Measurements from ENCODE around the gene HOXD13. TPM values are rescaled to one million over a fixed set of nuclear protein-coding genes. Genes with fewer than 3 reads are reported as not detected.

HOXD13 gene
- total RNA-seq, 1 experiment from 2014 or later, result not detected

DNA sequence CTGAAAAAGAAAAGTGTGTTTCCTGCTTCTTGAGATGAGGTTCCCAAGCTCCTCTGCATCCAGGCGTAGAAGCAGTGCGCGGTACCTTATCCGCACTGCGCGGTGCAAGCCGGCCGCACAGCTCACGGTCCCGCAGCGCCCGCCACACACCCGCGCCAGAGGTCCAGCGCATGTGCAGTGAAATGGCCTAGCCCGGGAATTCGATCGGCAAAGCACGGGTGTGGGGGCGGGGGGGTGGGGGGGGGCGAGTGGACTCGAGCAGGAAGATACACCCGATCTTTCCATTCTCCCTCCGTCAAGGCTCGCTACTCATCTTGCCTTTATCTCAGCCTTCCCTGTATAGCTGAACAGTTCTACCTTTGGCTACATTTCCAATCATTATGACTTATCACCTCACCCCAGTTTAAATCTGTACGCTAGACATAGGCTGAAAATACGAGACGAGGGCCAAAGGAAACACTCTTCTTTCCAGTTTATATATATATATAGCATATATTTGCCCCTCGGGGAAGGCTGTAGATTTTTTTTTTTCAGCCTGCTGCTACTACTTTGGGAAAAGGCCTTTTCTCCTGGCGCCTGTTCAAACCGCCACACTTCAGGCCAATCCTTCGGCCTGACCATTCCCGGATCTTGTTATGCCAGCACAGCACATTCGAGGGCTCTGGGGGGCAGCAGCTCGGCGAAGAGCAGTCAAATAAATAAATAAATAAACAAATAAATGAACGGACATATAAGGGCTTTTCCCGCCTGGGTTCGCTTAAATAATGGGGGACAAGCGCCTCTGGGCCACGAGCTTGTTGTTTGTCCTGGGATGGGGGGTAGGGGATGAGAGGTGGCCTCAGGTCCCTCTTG, 47.4 kb downstream of the HOXD13 start:
- Histone ChIP-seq H3K4me1 (replicated peaks; ENCODE audit: insufficient read depth) (no peaks in the 10 kb centered on the region), H4K20me1 (ENCODE audit: insufficient read depth) (no peaks in the 10 kb centered on the region), H3K9me3 (ENCODE audit: insufficient read depth, low read depth) (no peaks in the 10 kb centered on the region), H3K79me2 (ENCODE audit: low read depth) (no peaks in the 10 kb centered on the region), H3K27me3 (ENCODE audit: insufficient read depth, low read depth) (peaks cover 21% of the 10 kb centered on the region; the same call in 1 of the 2 replicates), H3K27ac (no peak overlapping the region), H3F3A (ENCODE audit: insufficient read depth, low read depth) (no peaks in the 10 kb centered on the region), H2AFZ (no peak overlapping the region), H3K36me3 (ENCODE audit: low read depth) (no peaks in the 10 kb centered on the region), H3K9me2 (ENCODE audit: insufficient read depth) (no peaks in the 10 kb centered on the region), H3K4me3 (no peak overlapping the region), H3K4me2 (no peak overlapping the region)
- CTCF ChIA-PET, result interaction anchor here (0.6 to 1.7 kb wide), 9 partner anchors 254 to 595 kb away, joined by 4 to 23 read pairs (median 6); no protein-coding TSS in a partner anchor
- POLR2A ChIA-PET (ENCODE audit: unreplicated experiment), result no interaction called here
- intact Hi-C loops (cut with micrococcal nuclease; ENCODE audit: unreplicated experiment), result loop anchor here (2.0 to 5.0 kb wide), 2 partner anchors 415 to 1007 kb away; no protein-coding TSS in a partner anchor
- no peak for DNase-seq
- no TSS peak for BruUV-seq (replicated peaks)
- TF ChIP-seq, protein P1, sequence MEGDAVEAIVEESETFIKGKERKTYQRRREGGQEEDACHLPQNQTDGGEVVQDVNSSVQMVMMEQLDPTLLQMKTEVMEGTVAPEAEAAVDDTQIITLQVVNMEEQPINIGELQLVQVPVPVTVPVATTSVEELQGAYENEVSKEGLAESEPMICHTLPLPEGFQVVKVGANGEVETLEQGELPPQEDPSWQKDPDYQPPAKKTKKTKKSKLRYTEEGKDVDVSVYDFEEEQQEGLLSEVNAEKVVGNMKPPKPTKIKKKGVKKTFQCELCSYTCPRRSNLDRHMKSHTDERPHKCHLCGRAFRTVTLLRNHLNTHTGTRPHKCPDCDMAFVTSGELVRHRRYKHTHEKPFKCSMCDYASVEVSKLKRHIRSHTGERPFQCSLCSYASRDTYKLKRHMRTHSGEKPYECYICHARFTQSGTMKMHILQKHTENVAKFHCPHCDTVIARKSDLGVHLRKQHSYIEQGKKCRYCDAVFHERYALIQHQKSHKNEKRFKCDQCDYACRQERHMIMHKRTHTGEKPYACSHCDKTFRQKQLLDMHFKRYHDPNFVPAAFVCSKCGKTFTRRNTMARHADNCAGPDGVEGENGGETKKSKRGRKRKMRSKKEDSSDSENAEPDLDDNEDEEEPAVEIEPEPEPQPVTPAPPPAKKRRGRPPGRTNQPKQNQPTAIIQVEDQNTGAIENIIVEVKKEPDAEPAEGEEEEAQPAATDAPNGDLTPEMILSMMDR (conservative IDR thresholded peaks at IDR 0.05), result no peak
- TF ChIP-seq EZH2 (IDR thresholded peaks at IDR 0.05; ENCODE audit: low read depth), result no peak

DNA sequence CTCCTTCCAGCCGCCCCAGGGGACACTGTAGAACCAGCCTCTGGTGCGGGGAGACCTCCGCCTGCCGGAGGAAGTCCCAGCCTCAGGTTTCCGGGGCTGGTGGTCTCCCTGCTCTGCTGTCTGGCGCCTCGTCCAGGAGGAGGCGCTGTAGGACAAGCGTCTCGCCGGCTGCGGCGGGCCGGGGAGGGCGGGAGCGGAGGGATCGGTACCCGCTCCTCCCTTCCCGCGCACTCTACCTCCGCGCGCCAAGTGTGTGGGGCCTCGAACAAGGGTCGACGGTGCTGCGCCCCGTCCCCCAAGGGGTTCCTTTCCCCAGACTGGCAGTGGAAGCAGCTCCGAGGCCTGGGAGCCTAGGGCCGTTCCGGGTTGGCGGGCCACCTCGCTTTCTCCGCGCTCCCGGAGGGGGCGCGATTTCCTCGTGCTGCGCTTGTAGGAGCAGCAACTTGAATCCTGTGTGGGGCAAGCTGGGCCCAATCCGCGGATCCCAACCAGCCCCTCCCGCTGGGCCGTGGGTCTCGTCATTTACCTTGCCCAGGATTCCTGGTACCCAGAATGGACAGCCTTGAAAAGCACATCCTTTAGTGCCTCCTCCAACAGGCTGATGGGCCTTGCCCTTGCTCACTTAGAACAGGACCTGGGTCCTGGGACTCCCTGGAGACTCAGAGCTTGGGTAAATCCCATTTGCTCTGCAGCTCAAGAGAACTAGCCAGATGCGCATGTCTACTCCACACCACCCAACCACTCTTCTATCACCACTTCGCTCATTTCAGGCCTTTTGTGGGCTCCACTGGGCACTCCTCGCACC, 48.2 kb downstream of the HOXD13 start:
- H3K27me3 ChIP-seq (ENCODE audit: insufficient read depth, low read depth), result peaks cover 29% of the 10 kb centered on the region; the same call in 1 of the 2 replicates
- H3K4me1 ChIP-seq (replicated peaks; ENCODE audit: insufficient read depth), result no peaks in the 10 kb centered on the region
- no peak overlapping the region for H3K27ac ChIP-seq
- no peaks in the 10 kb centered on the region for H3K36me3 ChIP-seq (ENCODE audit: low read depth)
- DNase-seq, result peak in 1 of 2 experiments; percentile 60
- no peak for TF ChIP-seq EZH2 (IDR thresholded peaks at IDR 0.05; ENCODE audit: low read depth)
- TF ChIP-seq, protein P1 (conservative IDR thresholded peaks at IDR 0.05), result peak; percentile 44
- H3K4me3 ChIP-seq, result no peak overlapping the region
- no peaks in the 10 kb centered on the region for H3K9me2 ChIP-seq (ENCODE audit: insufficient read depth)
- H3K4me2 ChIP-seq, result no peak overlapping the region
- no peaks in the 10 kb centered on the region for H3K9me3 ChIP-seq (ENCODE audit: insufficient read depth, low read depth)
- no peaks in the 10 kb centered on the region for H4K20me1 ChIP-seq (ENCODE audit: insufficient read depth)
- no TSS peak for BruUV-seq (replicated peaks)
- H3F3A ChIP-seq (ENCODE audit: insufficient read depth, low read depth), result no peaks in the 10 kb centered on the region
- ChIA-PET CTCF (interaction anchor here (0.6 to 1.7 kb wide), 9 partner anchors 254 to 594 kb away, joined by 4 to 23 read pairs (median 6); no protein-coding TSS in a partner anchor), POLR2A (ENCODE audit: unreplicated experiment) (interaction anchor here (0.7 kb wide), 1 partner anchor 1007 kb away, joined by 3 read pairs; no protein-coding TSS in a partner anchor)
- intact Hi-C loops (cut with micrococcal nuclease; ENCODE audit: unreplicated experiment), result loop anchor here (2.0 to 5.0 kb wide), 2 partner anchors 414 to 1007 kb away; no protein-coding TSS in a partner anchor
- H3K79me2 ChIP-seq (ENCODE audit: low read depth), result no peaks in the 10 kb centered on the region
- no peak overlapping the region for H2AFZ ChIP-seq

DNA sequence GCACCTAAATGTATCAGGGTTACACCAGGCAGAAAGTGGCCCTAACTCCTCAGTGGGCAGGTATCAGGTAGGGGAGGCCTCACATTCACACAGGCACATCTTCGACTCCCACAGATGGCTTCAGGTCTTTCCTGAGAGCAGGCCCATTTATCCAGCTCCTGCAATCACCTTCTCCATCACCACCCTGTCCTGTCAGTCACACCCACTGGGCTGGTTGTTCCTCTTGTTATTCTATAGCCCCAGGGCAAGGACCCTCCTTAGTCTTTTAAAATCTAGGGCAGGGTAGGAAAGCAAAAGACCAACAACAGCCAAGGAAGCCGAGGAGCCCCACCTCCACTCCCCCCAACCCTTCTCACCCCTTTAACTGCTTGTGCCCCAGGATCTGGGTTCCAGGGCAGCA, 49.8 kb downstream of the HOXD13 start:
- no peak overlapping the region for H2AFZ ChIP-seq
- no peak overlapping the region for H3K27ac ChIP-seq
- no peaks in the 10 kb centered on the region for H3K9me2 ChIP-seq (ENCODE audit: insufficient read depth)
- no peak overlapping the region for H3K4me3 ChIP-seq
- POLR2A ChIA-PET (ENCODE audit: unreplicated experiment), result no interaction called here
- no peaks in the 10 kb centered on the region for H3K9me3 ChIP-seq (ENCODE audit: insufficient read depth, low read depth)
- H3K27me3 ChIP-seq (ENCODE audit: insufficient read depth, low read depth), result peaks cover 45% of the 10 kb centered on the region
- TF ChIP-seq EZH2 (IDR thresholded peaks at IDR 0.05; ENCODE audit: low read depth), result no peak
- TF ChIP-seq, protein P1 (conservative IDR thresholded peaks at IDR 0.05), result no peak
- H4K20me1 ChIP-seq (ENCODE audit: insufficient read depth), result no peaks in the 10 kb centered on the region
- H3K4me1 ChIP-seq (replicated peaks; ENCODE audit: insufficient read depth), result no peaks in the 10 kb centered on the region
- CTCF ChIA-PET, result no interaction called here
- H3K36me3 ChIP-seq (ENCODE audit: low read depth), result no peaks in the 10 kb centered on the region
- no peak overlapping the region for H3K4me2 ChIP-seq
- intact Hi-C loops (cut with micrococcal nuclease; ENCODE audit: unreplicated experiment), result loop anchor here (5.0 kb wide), 1 partner anchor 1005 kb away; no protein-coding TSS in a partner anchor
- no peak for DNase-seq
- no TSS peak for BruUV-seq (replicated peaks)
- no peaks in the 10 kb centered on the region for H3K79me2 ChIP-seq (ENCODE audit: low read depth)
- H3F3A ChIP-seq (ENCODE audit: insufficient read depth, low read depth), result no peaks in the 10 kb centered on the region

Data from PC-9 (cell line).